Neural crest cell (in vitro differentiated cells): ENCODE data around the gene RPP25. TPM values are rescaled to one million over a fixed set of nuclear protein-coding genes. Genes with fewer than 3 reads are reported as not detected.
A peak's percentile ranks its signal among the peaks of the same experiment; 100 is the strongest.

Experiments used
- DNase-seq: peaks from one replicate; pipeline ENCODE4 v3.0.0; 2021; ENCODE audit warnings: low read depth, mixed read lengths, low spot score
- H3K27ac Mint-ChIP-seq: one replicate; pipeline ENCODE4 v1.8.0; 2021; ENCODE audit warnings: mild to moderate bottlenecking, mixed read lengths; ENCODE audit not compliant: unreplicated experiment
- H3K27me3 Mint-ChIP-seq: 2 replicates; pipeline ENCODE4 v1.8.0; 2021; ENCODE audit warnings: low read depth, mild to moderate bottlenecking, mixed read lengths
- H3K36me3 Mint-ChIP-seq: 2 replicates; pipeline ENCODE4 v1.8.0; 2021; ENCODE audit warnings: low read depth, mild to moderate bottlenecking, mixed read lengths
- H3K4me1 Mint-ChIP-seq: 2 replicates; pipeline ENCODE4 v1.8.0; 2021; ENCODE audit warnings: mixed read lengths
- H3K4me3 Mint-ChIP-seq: one replicate; pipeline ENCODE4 v1.8.0; 2021; ENCODE audit warnings: mild to moderate bottlenecking, mixed read lengths
- H3K9me3 Mint-ChIP-seq: 2 replicates; pipeline ENCODE4 v1.8.0; 2021; ENCODE audit warnings: mixed read lengths
- total RNA-seq: library from RNA; stranded (reverse); gene quantifications from 2 replicates; pipeline ENCODE4 v1.2.1, GENCODE V29; 2021
- TF ChIP-seq, protein P1 (sequence below): fragments of 200-600 bp; sonication (generic); conservative IDR thresholded peaks from 2 replicates; pipeline ENCODE4 v1.5.0; 2021; ENCODE audit warnings: antibody characterized with exemption, mild to moderate bottlenecking

Gene RPP25
- total RNA-seq, 1 donor from 2014 or later = 6.2 TPM

DNA sequence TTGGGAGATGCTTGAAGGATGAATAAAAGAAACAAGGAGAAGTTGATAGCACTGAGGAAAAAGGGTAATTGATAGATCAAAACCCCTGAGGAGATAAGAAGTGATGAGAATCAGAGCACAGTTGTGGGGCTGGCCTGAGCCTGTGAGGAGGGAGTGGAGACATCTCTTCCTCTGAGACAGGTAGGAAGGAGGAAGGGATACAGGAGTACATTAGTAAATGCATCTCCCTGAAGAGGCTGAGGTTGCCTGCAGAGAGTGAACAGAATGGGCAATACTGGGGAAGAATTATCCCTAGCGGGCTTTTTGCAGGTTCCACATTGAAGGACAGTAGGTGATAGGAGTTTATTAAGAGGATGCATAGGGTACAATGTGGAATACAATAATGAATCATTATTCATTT, 21.5 kb upstream of the RPP25 start:
- Mint-ChIP-seq H3K27me3 (peaks cover 13% of the 10 kb centered on the region), H3K36me3 (no peaks in the 10 kb centered on the region), H3K4me3 (no peak overlapping the region), H3K4me1 (peaks cover 6% of the 10 kb centered on the region), H3K9me3 (no peaks in the 10 kb centered on the region), H3K27ac (no peak overlapping the region)
- TF ChIP-seq, protein P1, sequence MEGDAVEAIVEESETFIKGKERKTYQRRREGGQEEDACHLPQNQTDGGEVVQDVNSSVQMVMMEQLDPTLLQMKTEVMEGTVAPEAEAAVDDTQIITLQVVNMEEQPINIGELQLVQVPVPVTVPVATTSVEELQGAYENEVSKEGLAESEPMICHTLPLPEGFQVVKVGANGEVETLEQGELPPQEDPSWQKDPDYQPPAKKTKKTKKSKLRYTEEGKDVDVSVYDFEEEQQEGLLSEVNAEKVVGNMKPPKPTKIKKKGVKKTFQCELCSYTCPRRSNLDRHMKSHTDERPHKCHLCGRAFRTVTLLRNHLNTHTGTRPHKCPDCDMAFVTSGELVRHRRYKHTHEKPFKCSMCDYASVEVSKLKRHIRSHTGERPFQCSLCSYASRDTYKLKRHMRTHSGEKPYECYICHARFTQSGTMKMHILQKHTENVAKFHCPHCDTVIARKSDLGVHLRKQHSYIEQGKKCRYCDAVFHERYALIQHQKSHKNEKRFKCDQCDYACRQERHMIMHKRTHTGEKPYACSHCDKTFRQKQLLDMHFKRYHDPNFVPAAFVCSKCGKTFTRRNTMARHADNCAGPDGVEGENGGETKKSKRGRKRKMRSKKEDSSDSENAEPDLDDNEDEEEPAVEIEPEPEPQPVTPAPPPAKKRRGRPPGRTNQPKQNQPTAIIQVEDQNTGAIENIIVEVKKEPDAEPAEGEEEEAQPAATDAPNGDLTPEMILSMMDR = no peak
- no peak for DNase-seq

DNA sequence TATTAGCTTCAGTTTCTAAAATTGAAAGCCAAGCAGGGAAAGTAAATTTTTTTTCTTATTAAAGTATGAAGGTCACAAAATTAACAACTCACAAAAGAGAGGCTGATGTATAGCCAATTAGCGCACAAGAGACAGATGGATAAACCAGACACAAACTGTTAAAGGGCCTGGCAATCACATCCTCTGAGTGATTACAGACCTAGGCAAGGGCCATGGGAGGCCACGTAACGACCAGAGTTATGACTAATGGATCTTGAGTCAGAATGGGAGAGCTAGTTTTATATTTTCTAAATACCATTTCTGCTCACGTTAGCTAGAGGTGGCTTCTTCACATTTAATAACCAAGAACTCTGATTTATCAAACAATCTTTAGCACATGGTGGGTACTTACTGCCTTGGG, 21.0 kb upstream of the RPP25 start:
- no peak for DNase-seq
- Mint-ChIP-seq H3K27me3 (peaks cover 18% of the 10 kb centered on the region), H3K4me1 (peaks cover 6% of the 10 kb centered on the region), H3K36me3 (no peaks in the 10 kb centered on the region), H3K4me3 (no peak overlapping the region), H3K9me3 (no peaks in the 10 kb centered on the region), H3K27ac (no peak overlapping the region)
- TF ChIP-seq, protein P1 = no peak

DNA sequence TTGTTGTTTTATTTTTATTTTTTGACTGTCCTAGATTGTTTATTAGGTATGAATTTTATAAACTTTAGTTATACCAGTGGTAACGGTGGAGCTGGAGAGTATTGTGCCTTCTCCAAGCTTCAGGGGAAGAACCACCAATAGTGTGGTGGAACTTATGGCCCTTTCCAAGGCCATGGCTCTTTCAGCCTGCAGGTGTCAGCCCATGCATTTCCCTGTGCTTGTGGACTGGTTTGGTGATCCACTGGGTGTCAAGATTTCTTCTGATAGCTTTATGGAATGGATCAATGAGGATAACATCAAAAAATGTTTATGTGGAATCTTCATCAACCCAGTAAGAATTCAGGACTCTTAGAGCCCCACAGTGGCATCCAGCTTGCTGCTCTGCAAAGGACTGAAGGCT, 19.6 kb upstream of the RPP25 start:
- no peak for DNase-seq
- Mint-ChIP-seq H3K27me3 (peaks cover 14% of the 10 kb centered on the region), H3K4me1 (peaks cover 6% of the 10 kb centered on the region), H3K36me3 (no peaks in the 10 kb centered on the region), H3K27ac (no peak overlapping the region), H3K4me3 (no peak overlapping the region), H3K9me3 (no peaks in the 10 kb centered on the region)
- TF ChIP-seq, protein P1 = no peak

DNA sequence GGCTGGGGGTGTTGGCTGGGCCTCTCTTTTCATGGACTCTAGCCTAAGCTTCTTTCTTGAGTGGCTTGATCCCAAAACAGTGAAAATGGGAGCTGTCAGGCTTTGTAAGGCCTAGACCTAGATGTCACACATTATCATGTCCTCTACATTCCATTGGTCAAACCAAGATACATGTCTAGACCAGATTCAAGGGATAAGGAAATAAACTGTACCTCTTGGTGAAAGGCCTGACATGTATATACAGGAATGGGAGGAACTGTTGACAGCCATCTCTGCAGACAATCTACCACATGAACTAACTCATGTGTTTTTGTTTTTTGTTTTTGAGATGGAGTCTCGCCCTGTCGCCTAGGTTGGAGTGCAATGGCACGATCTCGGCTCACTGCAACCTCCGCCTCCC, 11.1 kb upstream of the RPP25 start:
- H3K36me3 Mint-ChIP-seq = no peaks in the 10 kb centered on the region
- DNase-seq = no peak
- TF ChIP-seq, protein P1 = no peak
- H3K9me3 Mint-ChIP-seq = no peaks in the 10 kb centered on the region
- H3K4me1 Mint-ChIP-seq = no peaks in the 10 kb centered on the region
- no peak overlapping the region for H3K27ac Mint-ChIP-seq
- peaks cover 17% of the 10 kb centered on the region for H3K27me3 Mint-ChIP-seq
- no peak overlapping the region for H3K4me3 Mint-ChIP-seq

DNA sequence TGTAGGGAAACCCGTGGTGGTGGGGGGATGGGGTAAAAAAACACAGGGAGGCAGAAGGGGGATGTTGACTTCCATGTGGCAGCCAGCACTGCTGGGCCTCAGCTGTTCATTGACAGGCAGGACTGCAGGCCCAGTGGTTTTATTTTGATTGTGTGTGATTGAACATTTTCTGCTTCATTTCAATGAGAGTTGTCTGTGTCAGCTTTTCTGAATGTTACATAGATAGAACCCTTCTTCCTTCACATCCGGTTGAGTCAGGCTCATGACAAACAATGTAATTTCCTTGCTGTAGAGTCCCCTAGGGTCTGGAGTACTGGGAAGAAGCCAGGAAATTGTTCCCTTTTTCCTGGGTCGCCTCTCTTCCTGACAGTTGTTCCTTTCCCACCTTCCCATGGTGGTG, 8.2 kb upstream of the RPP25 start:
- Mint-ChIP-seq H3K9me3 (no peaks in the 10 kb centered on the region), H3K36me3 (no peaks in the 10 kb centered on the region)
- TF ChIP-seq, protein P1 = no peak

DNA sequence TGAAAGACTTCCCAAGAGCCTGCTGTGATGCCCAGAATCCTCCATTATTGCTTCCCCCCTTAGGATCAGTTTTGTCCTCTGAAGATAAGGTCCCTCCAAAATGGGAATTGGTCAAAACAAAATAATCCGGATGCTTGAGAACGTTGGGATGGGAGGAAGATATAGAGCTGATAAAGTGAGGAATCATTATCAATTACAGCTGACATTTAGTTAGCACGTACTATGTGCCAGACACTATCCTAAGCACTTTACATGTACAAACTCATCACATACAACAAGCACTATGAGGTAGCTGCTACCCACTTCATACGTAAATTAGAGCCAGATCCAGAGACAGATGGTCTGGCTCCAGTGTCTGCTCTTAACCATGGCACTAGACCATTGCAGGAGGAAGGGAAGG, 6.6 kb upstream of the RPP25 start:
- TF ChIP-seq, protein P1 = no peak
- no peak for DNase-seq
- H3K27ac Mint-ChIP-seq = peak overlapping the region; percentile 27
- H3K27me3 Mint-ChIP-seq = peaks cover 60% of the 10 kb centered on the region
- no peaks in the 10 kb centered on the region for H3K9me3 Mint-ChIP-seq
- peaks cover 15% of the 10 kb centered on the region for H3K4me1 Mint-ChIP-seq
- H3K36me3 Mint-ChIP-seq = no peaks in the 10 kb centered on the region
- H3K4me3 Mint-ChIP-seq = no peak overlapping the region

More for the DNA sequence above, 8.2 kb upstream of the RPP25 start:
- Mint-ChIP-seq H3K4me1 (no peaks in the 10 kb centered on the region), H3K27me3 (peaks cover 45% of the 10 kb centered on the region), H3K27ac (no peak overlapping the region), H3K4me3 (no peak overlapping the region)
- DNase-seq = no peak
